NCI-H1092 treated with DMSO at 0.1 percent for 48 hours (cell line): ENCODE results near the gene TNPO2.
"Not testable (repeated sequence)": the region's sequence is repeated elsewhere in the genome, so short reads cannot be mapped to it uniquely, and the experiment has no call there.

ENCODE experiments used
- DNase-seq: peaks from one replicate; lab custom pipeline; 2025; lab: John Stamatoyannopoulos, UW

The TNPO2 gene

DNA sequence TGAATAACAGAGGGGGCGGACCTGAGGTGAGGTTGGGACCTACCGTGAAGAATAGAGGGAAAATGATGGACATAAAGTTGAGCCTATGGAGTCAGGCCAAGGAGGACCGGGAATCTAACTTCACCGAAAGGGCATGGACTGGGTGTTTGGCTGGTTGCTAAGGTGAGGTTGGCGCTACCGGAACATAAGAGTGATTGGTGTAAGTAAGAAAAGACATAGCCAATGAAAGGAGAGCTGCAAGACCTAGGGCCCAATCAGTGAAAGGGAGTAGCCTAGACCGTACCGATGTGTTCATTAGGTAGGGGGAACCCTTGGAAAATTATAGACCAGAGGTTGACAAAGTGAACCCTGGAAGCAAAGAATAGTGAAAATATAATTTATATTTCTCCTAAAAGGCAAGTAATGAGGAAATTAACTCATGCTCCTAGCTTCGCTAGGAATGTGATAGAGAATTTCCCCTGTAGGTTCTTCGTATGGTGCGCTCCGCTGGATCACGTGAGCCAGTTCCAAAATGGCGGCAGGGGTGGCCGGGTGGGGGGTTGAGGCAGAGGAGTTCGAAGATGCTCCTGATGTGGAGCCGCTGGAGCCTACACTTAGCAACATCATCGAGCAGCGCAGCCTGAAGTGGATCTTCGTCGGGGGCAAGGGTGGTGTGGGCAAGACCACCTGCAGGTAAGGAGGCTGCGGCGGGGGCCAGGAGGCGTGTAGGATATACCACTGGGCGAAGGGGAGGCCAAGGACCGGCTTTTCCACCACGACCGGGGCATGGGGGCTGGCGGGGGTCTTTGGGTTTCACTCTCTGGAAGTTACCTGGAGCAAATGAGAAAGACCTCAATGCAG, 13.5 kb upstream of the TNPO2 start, which contains the start of gene GET3:
TSS of gene GET3 (plus strand) at position 503 of the 840 bp plus-strand sequence. CDS start at position 512, 9 bp downstream.
- peak; percentile 100 for DNase-seq

DNA sequence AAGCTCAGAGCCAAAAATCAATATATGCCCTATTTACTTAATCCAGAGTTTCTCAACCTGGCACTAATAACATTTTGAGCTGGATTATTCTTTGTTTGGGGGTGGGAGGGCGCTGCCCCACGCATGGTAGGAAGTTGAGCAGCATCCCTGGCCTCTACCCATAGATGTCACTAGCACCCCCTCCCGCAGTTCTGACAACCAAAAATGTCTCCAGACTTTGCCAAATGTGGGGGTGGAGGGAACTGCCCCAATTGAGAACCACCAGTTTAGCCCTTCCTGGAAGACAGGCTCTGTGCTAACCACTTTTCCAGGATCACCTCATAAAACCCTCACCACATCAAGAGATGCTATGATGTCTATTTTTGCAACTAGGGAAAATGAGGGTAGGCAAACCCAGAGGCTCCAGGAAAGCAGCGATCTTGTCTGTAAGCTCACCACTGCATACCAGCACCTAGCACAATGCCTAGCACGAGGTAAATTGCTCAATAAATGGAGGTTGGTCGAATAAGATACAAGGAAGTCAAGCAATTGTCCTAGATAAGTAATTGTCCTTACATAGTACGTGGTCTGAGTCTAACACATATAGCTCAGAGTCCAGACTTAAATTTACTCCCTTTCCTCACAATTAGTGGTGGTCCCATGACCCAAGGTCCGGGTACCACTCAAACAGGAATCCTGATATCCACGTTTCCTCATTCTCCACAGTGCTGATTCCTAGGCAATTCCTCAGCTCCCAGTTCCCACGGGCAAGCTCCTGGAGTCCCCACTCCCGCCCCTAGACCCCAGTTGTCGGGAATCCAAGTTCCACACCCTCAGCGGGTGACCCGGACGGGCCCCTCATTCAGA, 9.9 kb upstream of the TNPO2 start:
- DNase-seq, result no peak

DNA sequence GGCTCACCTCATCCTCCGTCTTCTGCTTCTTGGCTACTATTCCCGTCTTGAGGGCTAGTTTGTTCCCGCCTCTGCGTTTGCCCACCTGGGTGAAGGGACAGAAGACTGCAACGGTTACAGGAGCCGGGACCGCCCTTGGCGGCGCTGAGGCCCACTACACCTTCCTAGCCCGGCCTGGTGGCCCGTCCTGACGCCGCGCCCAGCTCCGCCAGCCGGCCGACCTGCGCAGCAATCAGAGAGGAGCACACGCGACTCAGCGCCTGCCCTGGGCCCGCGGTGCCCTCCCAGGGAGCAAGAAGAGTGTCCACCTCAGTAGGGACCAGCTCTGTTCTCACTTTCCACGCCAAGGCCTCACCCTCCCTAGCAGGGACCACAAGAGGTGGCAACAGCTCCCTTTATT, 7.6 kb upstream of the TNPO2 start:
- no peak for DNase-seq

DNA sequence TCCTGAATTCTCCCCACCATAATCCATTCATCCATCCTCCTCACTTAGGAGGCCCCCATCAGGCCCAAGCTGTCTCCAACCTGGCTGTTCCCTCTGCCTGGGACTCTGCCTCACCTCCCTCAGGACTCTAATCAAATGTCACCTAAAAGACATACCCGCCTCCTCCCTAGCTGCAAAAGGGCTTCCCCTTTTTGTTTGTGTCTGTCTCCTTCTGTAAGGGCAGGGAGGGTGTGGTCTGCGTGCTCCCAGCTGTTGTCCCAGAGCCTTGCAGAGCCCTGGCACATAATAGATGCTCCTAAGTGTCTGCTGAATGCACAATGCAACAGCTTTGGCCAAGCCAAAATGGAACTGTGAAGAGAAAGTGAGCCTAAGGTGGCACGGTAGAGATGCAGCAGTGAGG, 6.3 kb upstream of the TNPO2 start:
- no peak for DNase-seq

DNA sequence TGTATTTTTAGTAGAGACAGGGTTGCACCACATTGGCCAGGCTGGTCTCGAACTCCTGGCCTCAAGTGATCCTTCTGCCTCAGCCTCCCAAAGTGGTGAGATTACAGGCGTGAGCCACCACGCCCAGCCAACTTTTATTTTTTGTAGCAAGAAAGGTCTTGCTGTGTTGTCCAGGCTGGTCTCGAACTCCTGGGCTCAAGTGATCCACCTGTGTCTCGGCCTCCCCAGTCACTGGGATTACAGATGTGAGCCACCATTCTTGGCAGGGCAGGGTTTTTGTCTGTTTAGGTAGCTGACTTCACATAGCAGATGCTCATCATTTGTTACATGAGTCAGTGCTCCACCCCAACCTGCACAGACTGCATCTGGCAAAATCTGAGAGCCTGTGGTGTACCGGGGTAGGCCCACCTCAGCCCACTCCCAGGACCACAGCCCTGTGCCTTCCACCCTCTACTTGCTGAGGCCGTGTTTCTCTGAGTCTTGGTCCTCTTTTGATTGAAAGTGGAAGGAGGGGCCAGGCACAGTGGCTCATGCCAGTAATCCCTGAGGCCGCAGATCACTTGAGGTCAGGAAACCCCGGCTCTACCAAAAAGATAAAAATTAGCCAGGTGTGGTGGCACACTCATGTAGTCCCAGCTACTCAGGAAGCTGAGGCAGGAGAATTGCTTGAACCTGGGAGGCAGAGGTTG, 4.2 kb upstream of the TNPO2 start:
- no peak for DNase-seq

DNA sequence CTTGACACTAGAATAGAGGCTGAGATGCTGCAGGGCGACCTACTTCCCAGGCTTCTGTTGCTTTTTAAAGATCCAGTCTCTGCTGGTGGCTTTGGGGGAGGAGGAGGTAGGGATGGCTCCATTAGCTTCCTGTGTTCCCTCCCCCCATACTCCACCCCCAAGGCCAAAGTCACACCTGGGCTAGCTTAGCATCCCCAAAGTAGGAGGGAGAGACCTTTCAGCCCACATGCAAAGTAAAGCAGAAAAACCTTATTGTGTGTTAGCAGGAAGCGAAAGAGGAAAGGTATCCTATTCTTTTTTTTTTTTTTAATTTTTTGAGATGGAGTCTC, 3.2 kb upstream of the TNPO2 start:
- DNase-seq, result no peak

DNA sequence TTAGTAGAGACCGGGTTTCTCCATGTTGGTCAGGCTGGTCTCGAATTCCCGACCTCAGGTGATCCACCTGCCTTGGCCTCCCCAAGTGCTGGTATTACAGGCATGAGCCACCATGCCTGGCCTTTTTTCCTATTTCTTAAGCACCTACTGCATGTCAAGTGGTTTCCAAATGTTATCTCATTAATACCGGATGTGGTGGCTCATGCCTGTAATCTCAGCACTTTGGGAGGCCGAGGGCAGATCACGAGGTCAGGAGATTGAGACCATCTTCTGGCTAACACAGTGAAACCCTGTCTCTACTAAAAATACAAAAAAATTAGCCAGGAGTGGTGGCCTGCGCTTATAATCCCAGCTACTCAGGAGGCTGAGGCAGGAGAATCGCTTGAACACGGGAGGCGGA, 1.9 kb upstream of the TNPO2 start:
- not testable (repeated sequence) for DNase-seq

DNA sequence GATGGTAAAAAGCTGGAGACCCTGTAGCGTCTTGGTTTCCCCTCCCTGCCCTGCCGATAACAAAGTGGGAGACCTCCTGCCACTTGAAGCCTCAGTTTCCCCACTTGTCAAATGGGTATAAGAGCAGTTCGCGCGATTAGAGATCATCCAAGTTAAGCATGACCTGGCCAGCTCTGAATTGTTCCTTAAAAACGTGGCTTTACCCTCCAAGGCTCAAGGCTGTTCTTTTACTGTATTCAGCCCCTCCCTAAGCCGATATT, 421 bp downstream of the TNPO2 start:
- peak; percentile 28 for DNase-seq

DNA sequence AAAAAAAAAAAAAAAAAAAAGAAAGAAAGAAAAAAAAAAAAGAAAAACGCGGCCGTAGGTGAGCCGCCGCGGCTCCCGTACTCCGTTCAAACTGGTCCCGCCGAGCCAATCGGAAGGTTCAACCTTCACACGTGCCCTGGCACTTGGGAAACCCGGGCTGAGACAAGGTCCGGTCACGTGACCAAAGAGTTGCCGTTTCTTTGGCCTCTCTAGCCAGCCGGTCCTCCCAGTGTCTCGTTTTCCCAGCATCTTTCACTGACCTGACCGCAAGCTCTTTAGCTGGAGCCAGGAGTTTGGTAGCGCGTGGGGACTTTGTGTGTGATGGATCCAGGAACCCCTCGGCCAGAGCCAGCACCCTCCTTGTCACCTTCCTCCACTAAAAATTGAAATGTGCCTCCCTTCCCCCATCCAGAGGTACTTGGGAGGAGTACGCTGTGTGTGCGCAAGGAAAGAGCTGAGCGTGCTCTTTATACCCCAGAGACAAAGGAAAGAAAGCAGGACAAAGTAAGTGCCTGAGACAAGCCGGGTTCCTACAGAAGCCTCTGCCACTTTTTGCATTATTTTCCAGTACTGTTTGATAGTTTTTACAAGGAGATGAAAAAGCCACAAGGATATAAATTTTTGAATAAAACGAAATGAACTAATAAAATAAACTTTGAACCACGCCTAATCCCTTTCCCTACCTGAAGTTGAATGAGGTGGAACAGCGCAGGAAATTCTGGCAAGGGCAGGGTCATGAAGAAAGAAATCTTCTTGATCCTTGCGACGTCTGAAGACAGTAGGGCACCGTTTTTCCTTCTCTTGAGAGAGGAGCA, 959 bp downstream of the TNPO2 start:
- DNase-seq, result peak; percentile 97

DNA sequence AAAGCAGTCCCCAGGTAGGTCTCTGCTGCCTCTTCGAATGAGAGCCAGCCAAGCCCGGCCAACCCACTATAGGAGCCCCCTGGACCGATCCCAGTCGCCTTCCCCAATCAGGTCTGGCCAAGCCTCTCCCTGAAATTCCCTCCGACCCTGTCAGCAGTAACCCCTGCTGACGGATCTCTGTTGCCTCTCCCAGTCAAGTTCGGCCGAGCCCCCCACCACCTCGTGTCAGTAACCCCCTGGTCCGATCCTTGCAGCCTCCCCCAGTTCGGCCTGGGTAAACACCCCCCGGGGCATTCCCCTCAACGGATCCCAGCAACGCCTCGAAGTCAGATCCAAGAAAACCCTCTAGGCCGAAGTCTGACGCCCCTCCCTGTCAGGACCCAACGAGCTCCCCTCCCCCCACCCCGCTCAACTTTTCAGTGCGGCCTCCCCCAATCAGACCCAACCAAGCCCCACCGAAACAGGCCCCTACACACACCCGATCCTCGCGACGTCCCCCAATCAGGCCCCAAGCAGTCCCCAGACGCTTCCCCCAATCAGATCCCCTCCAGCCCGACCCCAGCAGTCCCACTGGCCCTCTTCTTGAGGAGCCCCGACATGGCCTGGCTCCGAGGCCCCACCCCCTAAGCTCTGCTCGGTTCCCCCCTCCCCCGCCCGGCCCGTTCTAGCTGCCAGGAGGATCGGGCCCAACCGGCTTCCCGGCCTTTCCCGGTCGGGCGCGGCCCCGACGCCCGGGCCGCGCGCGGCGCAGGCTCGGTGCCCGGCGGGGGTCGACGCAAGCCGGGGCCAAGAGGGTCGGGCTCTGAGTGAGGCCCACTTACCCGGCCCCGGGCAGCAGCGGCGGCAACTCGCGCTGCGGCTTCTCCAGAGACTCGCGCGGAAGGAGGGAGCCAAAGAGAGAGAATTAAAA, 1.8 kb downstream of the TNPO2 start:
- peak; percentile 40 for DNase-seq

DNA sequence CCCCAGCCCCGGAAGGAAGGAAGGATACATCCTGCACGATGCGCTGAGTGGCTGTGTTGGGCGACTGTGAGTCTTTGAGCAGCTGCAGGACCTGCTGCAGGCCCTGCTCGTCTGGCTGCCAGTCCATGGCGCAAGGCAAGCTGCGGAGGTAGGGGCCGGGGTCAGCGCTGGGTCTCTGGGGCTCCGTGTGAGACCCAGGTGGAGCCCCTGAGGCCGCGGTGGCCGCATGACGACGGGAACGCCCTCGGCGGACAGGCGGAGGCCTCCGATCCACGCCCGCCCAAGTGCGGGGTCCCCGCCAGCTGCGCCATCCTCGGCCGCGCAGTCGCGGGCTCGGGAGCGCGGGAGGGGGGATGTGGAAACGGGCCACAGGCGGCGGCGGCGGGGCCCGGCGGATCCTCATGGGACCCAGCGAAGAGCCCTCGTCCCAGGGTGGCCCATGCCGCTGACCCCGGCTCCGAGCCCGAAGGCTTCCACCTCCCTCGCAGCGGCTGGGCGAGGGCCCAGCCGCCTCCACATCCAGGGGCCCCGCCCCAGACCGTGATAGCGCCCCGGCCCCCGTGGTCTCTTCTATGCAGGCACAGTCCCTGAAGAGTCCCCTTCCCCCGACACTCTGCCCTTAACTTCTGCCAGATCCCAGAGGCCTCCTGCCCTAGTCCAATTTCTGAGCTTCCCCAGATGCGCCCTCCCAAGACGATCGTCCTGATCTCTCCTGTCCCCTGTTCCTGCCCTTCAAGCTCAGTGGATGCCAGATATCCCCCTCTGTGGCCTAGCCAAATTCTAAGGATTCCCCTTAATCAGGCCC, 2.7 kb downstream of the TNPO2 start:
- no peak for DNase-seq

DNA sequence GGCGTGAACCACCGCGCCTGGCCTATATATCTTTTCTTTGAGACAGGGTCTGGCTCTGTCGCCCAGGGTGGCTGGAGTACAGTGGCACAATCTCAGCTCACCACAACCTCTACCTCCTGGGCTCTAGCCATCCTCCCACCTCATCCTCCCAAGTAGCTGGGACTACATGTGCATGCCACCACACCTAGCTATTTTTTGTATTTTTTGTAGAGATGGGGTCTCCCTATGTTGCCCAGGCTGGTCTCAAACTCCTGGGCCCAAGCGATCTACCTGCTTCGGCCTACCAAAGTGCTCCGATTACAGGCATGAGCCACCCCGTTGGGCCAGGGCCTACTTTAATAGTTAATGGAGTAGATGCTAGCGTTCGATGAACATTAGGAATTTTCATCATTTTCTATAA, 3.4 kb downstream of the TNPO2 start:
- no peak for DNase-seq

DNA sequence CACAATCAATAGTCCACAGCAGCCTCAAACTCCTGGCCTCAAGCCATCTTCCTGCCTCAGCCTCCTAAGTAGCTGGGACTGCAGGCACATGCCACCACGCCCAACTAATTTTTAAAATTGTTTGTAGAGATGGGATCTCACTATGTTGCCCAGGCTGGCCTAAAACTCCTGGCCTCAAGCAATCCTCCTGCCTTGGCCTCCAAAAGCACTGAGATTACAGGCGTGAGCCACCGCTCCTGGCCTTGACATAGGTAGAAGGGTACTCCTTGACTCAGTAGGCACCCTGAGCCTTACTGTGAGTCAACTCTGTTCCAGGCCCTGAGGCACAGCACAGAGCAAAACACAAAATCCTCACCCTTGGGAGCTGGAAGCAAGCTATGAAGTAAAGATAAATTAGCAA, 7.8 kb downstream of the TNPO2 start:
- DNase-seq, result no peak

DNA sequence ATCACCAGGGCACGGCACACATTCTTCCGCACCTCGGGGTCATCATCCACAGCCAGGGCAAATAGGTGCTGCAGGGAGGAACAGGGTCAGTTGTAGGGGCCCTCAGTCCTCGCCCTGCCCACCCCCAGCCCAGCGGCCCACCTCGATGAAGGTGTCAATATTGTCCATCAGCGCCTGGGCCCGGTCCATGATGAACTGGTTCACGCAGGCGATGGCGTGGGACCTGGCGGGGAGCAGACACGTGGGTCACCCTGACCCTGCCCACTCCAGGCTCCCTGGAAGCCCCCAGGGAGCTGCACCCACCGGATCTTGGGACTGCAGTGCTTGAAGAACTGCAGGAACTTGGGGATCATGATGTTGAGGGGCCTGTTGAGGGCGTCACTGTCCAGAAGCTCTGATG, 8.6 kb downstream of the TNPO2 start:
- no peak for DNase-seq

DNA sequence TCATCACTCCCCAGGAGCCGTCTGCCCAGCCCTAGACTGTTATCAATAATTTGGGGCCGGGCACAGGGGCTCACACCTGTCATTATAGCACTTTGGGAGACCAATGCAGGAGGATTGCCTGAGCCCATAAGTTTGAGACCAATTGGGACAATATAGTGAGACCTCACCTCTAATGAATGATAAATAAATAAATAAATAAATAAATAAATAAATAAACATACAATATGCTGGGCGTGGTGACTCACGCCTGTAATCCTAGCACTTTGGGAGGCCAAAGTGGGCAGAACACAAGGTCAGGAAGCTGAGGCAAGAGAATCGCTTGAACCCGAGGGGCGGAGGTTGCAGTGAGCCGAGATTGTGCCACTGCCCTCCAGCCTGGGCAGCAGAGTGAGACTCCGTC, 10.4 kb downstream of the TNPO2 start:
- not testable (repeated sequence) for DNase-seq

DNA sequence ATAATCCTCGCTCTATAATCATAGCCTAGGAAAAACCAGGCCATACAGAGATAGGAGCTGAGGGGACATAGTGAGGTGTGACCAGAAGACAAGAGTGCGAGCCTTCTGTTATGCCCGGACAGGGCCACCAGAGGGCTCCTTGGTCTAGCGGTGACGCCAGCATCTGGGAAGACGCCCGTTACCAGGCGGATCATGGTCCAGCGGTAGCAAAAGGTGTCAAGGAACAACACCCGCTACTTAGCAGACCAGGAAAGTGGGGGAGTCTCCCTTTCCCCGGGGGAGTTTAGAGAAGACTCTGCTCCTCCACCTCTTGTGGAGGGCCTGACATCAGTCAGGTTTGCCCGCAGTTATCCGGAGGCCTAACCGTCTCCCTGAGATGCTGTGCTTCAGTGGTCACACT, 11.7 kb downstream of the TNPO2 start:
- not testable (repeated sequence) for DNase-seq

DNA sequence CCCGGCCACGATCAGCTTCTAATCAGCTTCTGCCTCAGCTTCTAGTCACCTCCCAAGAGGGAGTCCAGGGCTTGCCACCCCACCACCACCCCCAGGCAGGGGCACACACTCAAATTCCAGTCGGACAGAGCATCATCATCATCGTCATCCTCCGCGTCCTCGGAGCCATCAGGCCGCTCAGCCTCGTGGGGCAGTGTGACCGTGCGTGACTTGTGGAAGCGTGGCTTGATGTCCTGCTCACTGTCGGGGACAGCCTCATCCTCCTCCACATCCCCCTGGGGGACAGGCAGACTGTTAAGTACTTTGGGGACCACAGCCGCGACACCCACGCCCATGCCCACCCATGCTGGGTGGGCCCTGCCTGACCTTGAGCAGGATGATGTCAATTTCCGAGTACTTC, 12.5 kb downstream of the TNPO2 start:
- no peak for DNase-seq

DNA sequence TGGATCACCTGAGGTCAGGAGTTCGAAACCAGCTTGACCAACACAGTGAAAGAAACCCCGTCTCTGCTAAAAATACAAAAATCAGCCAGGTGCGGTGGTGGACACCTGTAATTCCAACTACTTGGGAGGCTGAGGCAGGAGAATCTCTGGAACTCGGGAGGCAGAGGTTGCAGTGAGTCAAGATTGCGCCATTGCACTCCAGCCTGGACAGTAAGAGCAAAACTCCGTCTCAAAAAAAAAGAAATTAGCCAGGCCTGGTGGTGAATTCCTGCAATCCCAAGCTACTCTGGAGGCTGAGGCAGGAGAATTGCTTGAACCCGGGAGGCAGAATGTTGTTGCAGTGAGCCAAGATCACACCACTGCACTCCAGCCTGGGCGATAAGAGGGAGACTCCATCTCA, 15.1 kb downstream of the TNPO2 start:
- DNase-seq, result no peak

DNA sequence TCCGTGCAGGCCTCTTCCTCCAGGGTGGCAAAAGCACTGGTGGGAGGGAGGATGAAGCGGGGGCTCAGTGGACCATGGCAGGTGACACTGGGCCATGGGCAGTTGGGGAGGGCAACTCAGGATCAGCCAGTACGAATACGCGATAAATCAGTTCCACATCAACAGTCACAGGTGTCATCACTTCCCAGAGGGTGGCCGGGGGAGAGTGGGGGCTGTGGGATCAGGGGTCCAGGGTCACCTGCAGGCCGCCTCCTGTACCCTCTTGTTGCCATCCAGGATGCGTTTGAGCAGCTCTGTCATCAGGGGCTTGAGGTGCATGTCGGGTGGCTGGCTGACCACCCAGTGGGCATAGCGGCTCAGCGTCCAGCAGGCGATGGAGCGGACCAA, 17.4 kb downstream of the TNPO2 start:
- no peak for DNase-seq

DNA sequence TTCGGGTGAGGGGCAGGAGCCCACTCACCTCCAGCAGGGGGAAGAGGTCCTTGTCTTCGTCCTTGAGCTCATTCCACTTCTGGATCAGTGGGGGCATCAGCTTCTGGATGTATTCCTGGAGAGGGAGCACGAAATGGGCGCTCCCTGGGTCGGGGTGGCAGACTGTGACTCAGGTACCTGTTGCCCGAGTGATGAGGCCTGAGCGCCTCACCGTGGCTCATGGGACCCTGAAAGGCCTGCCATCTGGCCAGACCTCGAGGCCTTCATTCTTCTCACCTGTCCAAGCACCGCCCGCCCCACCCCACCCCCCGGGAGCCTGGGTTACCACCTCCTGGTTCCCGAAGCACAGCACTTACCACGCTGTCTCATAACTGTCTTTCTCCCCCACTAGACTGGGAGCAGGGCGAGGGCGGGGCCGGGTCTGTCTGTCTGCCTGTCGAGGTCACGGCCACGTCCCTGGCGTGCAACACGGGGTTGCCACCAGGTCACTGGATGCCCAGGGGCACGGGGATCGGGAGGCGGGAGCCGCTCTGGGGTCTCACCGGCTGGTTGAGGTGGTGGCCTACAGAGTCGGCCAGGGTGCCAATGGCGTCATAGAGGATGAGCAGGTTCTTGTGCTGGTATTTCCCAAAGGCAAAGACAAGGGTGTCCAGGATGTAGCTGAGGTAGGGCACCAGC, 17.9 kb downstream of the TNPO2 start:
- DNase-seq, result no peak
